HUES48 (cell line): ENCODE measurements around the gene COBL.
A peak's percentile ranks its signal among the peaks of the same experiment; 100 is the strongest.

Experiments used
- H3K27ac ChIP-seq: one replicate; pipeline ENCODE4 v1.7.0; 2013; ENCODE audit warnings: low read depth, low read length, inconsistent platforms
- H3K27me3 ChIP-seq: 2 replicates; pipeline ENCODE4 v1.6.1; 2013; ENCODE audit warnings: mild to moderate bottlenecking, low read length; ENCODE audit not compliant: control insufficient read depth, insufficient read depth
- H3K36me3 ChIP-seq: 2 replicates; pipeline ENCODE4 v1.6.1; 2013; ENCODE audit warnings: low read length; ENCODE audit not compliant: control insufficient read depth, insufficient read depth
- H3K4me1 ChIP-seq: 2 replicates; pipeline ENCODE4 v1.6.1; 2013; ENCODE audit warnings: mild to moderate bottlenecking, low read length; ENCODE audit not compliant: control insufficient read depth, insufficient read depth
- H3K4me3 ChIP-seq: 2 replicates; pipeline ENCODE4 v1.5.1; 2013; ENCODE audit warnings: mild to moderate bottlenecking, low read depth, low read length
- H3K9ac ChIP-seq: 2 replicates; pipeline ENCODE4 v1.6.1; 2013; ENCODE audit warnings: mild to moderate bottlenecking, low read depth, low read length, moderate library complexity
- H3K9me3 ChIP-seq: 2 replicates; pipeline ENCODE4 v1.6.1; 2013; ENCODE audit warnings: low read length; ENCODE audit not compliant: control insufficient read depth, insufficient read depth

The COBL gene

DNA sequence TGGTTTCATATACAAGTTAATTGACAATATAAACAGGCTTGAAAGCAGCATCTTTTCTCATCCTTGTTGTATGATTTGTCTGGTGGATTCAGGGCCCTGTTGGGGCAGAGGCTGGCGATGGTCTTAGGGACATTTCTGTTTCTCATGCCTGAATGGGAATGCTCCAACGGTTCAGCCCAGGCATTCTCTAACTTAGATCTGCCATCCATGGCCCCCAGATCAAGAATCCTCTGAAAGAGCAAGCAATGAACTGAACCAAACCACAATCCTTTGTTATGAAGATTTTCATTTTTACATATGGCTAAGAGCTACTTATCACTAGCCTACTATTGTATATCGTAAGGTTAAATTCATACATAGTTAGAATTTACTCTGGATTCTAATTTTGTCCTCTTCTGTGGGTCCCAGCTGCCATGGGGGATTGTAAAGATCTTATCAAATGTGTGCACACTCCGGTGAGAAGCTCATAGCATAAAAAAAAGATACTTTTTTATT lies 163.9 kb downstream of the COBL start:
- Histone ChIP-seq H3K27me3 (no peaks in the 10 kb centered on the region), H3K4me3 (no peak overlapping the region), H3K9me3 (peaks cover 6% of the 10 kb centered on the region; the same call in 1 of the 2 replicates), H3K36me3 (no peaks in the 10 kb centered on the region), H3K27ac (no peak overlapping the region), H3K4me1 (peaks cover 13% of the 10 kb centered on the region), H3K9ac (no peak overlapping the region)

DNA sequence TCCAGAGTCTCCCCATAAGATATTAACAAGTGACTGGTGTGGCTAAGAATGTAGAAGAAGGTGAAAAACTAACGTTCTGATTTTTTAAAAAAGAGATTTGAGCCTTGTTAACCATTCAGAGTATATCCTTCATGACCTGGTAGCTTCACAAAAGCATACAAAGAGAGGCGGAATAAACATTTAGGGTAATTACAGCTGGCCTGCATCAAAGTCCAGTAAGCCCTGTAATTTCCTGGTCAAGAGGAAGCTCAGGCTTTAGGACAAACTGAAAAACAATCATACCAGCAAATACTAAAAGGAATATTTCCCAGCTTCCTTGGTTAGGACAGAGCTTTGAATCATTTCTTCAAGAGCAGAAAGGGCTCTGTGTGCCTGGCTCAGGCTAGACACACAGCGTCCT lies 165.2 kb downstream of the COBL start:
- Histone ChIP-seq H3K27me3 (no peaks in the 10 kb centered on the region), H3K36me3 (no peaks in the 10 kb centered on the region), H3K9ac (no peak overlapping the region), H3K4me1 (peaks cover 13% of the 10 kb centered on the region), H3K9me3 (peaks cover 15% of the 10 kb centered on the region), H3K4me3 (no peak overlapping the region), H3K27ac (no peak overlapping the region)

DNA sequence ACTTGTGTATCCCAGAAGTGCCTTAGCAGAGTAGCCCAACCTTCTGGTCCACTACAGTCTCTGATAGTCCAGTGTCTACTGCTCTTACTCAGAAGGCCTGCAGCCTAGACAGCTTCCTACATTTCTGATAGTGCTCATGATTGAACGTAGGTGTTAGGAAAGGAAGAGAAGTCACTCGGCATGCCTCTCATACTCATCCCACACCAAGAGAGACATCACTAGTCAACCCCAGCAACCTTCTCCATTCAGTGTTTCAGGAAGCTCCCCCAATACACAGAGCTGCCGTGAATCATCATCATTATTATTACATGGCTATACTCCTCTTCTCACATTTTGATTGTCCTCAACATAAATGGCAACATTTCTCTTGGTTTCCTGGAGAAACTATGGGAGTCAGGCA lies 166.4 kb downstream of the COBL start:
- Histone ChIP-seq H3K27ac (no peak overlapping the region), H3K9me3 (peaks cover 15% of the 10 kb centered on the region), H3K9ac (no peak overlapping the region), H3K4me3 (no peak overlapping the region), H3K36me3 (no peaks in the 10 kb centered on the region), H3K4me1 (peaks cover 13% of the 10 kb centered on the region), H3K27me3 (no peaks in the 10 kb centered on the region)

DNA sequence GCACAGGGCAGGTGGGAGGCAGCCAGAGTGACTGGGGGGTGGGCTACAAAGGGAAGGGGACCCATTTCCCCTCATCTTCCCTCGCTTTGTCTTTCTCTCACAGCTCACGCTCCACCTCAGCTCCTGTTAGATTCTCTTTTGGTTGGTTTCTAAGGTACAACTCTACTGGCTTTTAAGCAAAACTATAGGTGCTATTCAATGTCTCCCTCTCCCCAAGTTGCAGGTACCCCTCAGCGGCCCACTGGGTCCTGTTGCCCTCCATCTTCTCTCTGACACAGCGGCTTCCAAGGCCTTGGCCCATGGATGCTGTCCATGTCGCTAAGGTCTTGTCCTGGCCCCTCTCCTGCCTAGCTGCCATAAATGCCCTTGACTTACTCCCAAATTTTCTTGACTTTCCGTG lies 168.4 kb downstream of the COBL start:
- H3K27ac ChIP-seq = no peak overlapping the region
- peaks cover 13% of the 10 kb centered on the region for H3K4me1 ChIP-seq
- no peaks in the 10 kb centered on the region for H3K36me3 ChIP-seq
- peaks cover 15% of the 10 kb centered on the region for H3K9me3 ChIP-seq
- H3K4me3 ChIP-seq = no peak overlapping the region
- no peak overlapping the region for H3K9ac ChIP-seq
- no peaks in the 10 kb centered on the region for H3K27me3 ChIP-seq

DNA sequence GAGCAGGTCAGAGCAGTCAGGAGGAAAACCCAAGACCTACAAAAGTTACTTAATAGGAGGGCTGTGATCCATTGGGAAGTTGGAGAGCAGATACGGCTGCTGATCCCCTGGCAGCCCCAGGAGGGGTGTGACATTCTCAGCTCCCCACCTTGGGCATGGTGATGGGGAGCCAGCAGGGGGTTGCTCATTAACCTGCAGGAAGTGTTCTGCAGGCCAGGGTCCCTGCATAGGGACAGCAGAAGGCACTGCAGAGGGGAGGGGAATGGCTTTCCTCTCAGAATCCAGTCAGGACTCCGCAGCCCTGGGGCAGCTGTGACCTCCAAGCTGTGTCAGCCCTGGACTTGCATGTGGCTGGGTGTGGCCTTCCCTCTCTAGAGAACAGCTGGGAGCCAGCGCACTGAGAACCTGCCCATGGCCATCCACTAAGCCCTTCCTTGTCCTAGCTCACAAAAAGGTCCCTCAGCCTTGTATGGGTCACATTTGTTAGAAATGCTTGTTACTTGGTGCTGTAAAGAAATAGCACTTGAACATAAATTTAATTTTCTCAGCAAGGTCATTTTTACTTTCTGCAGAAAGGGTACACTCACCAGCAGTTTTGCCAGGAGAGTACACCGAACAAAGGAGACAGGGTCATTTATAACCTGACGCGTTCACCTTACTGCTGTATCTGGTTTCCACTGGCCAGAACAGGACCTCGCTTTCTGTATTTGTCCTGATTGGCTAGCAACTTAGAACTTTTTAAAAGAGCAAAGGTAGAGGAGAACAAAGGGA lies 169.6 kb downstream of the COBL start:
- H3K9ac ChIP-seq = no peak overlapping the region
- H3K27me3 ChIP-seq = no peaks in the 10 kb centered on the region
- H3K36me3 ChIP-seq = no peaks in the 10 kb centered on the region
- peaks cover 10% of the 10 kb centered on the region; the same call in 1 of the 2 replicates for H3K4me1 ChIP-seq
- peaks cover 15% of the 10 kb centered on the region for H3K9me3 ChIP-seq
- no peak overlapping the region for H3K4me3 ChIP-seq
- no peak overlapping the region for H3K27ac ChIP-seq

DNA sequence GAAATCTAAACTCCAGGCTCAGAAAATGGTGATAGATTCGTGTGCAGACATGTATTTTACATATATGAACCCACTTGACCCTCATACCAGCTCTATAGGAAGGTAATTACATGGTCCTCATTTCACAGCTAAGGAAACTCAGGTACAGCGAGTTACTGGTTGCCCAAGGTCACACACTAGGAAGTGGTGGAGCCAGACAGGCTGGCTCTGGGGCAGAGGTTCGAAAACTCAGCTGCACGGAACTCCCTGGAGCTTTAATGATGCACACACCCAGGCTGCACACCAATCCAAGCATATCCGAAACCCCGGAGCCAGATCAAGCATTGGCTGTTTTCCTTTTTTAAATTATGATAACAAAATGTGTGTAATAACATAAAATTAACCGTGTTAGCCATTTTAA lies 172.4 kb downstream of the COBL start:
- Histone ChIP-seq H3K4me3 (no peak overlapping the region), H3K4me1 (peaks cover 13% of the 10 kb centered on the region; the same call in 1 of the 2 replicates), H3K9ac (no peak overlapping the region), H3K27me3 (no peaks in the 10 kb centered on the region), H3K27ac (no peak overlapping the region), H3K9me3 (peaks cover 15% of the 10 kb centered on the region), H3K36me3 (no peaks in the 10 kb centered on the region)

DNA sequence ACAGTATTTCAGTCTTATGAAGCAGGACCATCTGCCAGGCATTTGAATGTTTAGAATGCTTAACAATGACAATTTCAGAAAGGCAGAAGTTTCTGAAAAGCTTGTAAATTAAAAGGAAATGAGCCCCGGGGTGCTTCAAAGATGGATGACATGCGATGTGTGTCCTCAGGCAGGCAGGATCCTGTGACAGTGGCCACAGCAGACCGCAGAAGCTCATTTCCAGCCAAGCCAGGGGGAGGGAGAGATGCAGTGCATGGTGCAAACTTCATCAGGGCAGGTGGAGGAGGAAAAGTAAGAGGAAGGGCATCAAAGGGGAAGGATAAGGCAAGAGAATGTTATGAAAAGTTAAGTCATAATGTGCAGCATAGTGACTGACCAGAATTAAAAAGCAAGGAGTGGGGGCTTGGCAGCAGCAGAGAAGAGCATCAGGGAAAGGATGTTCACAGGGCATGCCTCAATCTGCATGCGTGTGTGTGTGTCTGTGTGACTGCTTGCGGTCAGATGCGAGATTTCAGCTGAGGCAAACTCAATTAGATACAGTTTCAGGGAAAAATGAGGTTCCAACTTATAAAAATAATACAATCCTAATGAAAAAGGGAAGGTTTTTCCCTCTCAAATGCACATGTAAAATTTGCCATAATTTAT lies 173.7 kb downstream of the COBL start:
- H3K4me1 ChIP-seq = peaks cover 13% of the 10 kb centered on the region; the same call in 1 of the 2 replicates
- no peak overlapping the region for H3K9ac ChIP-seq
- H3K27ac ChIP-seq = no peak overlapping the region
- no peak overlapping the region for H3K4me3 ChIP-seq
- peaks cover 9% of the 10 kb centered on the region for H3K9me3 ChIP-seq
- no peaks in the 10 kb centered on the region for H3K27me3 ChIP-seq
- no peaks in the 10 kb centered on the region for H3K36me3 ChIP-seq

DNA sequence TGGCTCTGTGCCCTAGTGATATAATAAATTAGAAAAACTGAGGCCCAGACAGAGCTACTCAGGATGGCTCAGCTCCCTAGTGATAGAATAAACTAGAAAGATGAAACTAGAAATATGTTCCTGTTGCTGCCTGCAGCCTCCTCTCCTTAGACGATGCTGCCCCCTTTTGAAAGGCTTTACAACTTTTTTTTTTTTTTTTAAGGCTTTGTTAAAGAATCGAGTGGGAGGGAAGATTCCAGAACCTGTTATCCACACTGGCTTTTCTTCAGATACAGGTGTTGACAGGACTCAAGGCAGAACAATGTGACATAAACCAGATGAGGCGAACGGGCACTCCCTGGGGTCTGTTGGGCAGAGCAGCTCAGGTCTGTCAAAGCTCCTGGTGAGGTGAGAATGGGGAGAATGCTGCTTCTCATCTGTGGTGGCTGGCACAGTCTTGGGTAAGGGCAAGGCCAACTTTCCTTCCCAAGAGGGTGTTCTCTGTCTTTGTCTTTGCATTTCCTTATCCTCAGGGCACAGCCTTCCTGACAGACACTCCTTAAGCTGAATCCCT lies 175.1 kb downstream of the COBL start:
- H3K4me3 ChIP-seq = no peak overlapping the region
- H3K27me3 ChIP-seq = no peaks in the 10 kb centered on the region
- H3K9ac ChIP-seq = no peak overlapping the region
- H3K27ac ChIP-seq = peak overlapping the region; percentile 23
- H3K9me3 ChIP-seq = no peaks in the 10 kb centered on the region
- no peaks in the 10 kb centered on the region for H3K36me3 ChIP-seq
- H3K4me1 ChIP-seq = peaks cover 13% of the 10 kb centered on the region; the same call in 1 of the 2 replicates

DNA sequence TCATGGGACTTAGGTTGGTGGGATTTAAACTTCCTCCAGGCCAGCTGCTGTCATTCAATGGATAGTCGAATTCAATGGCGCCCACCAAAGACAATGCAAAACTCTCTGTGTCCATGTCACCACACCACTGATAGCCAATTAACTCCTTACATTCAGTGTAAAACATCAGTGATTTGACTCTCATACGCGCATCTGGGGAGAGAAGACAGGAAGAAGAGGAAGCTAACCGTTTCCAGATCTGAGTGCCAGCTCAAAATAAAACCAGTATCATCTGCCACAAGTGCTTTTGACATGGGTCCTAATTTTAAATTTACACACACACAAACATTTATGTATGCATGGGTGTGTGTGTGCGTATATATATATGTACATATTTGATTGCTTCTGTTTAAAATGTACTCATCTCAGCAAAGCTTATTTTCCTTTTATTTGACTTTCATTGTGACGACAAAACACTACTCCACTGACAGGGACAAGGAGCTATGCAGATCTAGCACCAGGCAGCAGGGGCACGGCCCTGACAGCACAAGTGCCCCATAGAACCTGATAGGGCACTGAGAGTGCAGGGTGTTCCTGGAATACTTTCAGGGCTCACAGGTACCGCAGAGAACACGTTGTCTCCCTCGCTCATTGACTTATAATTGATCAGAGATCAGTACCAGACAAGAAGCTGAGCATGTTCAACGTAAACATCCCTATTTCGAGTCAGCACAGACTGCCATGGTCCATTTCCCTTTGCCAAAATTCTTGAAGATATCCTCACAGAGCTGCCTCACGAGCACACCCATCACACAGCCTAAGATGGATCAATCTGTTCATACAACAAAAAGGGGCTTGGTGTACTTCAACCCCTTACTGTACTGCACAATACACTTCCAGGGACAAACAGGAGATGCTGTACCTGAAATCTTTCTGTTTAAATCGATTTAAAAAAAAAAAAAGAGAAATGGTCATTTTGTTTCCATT lies 176.1 kb downstream of the COBL start:
- no peak overlapping the region for H3K27ac ChIP-seq
- no peak overlapping the region for H3K4me3 ChIP-seq
- H3K9ac ChIP-seq = no peak overlapping the region
- no peaks in the 10 kb centered on the region for H3K9me3 ChIP-seq
- H3K36me3 ChIP-seq = peaks cover 6% of the 10 kb centered on the region
- H3K27me3 ChIP-seq = no peaks in the 10 kb centered on the region
- peaks cover 13% of the 10 kb centered on the region; the same call in 1 of the 2 replicates for H3K4me1 ChIP-seq

DNA sequence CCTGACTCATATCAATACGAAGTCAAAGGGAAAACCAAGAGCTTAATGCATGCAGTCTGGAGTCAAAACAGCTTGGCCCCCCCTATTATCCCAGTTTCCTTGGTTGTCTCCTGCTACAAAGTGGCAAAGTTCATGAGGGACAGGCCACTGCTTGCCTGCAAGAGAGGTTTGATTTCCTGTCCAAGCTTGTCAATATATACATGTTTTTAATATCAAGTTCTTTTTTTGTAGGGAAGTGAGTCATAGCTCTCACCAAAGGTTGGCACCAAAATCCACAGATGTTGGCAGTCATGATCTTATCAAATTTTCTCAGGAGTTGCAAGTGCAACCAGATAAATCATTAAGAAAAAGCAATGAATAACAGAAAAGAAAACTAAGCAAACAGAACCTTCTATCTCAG lies 176.8 kb downstream of the COBL start:
- H3K9ac ChIP-seq = no peak overlapping the region
- no peaks in the 10 kb centered on the region for H3K27me3 ChIP-seq
- no peak overlapping the region for H3K27ac ChIP-seq
- H3K4me3 ChIP-seq = no peak overlapping the region
- peaks cover 13% of the 10 kb centered on the region; the same call in 1 of the 2 replicates for H3K4me1 ChIP-seq
- peaks cover 10% of the 10 kb centered on the region for H3K36me3 ChIP-seq
- no peaks in the 10 kb centered on the region for H3K9me3 ChIP-seq
